Measurements from ENCODE around the gene SPRING1.

The SPRING1 gene

GRCh38 chr12:116736962-116737773 lies 701 bp downstream of the SPRING1 start:
- DNase-seq, result no peak

GRCh38 chr12:116735951-116736599 lies 1.8 kb downstream of the SPRING1 start:
- DNase-seq, result no peak

GRCh38 chr12:116735084-116735483 lies 2.8 kb downstream of the SPRING1 start:
- no peak for DNase-seq

- DNase-seq, result no peak
Observed at GRCh38 chr12:116734156-116734768, 3.6 kb downstream of the SPRING1 start.

- no peak for DNase-seq
Observed at GRCh38 chr12:116731801-116732200, 6.1 kb downstream of the SPRING1 start.

- DNase-seq, result no peak
Observed at GRCh38 chr12:116727891-116728290, 10.0 kb downstream of the SPRING1 start.

- no peak for DNase-seq
Observed at GRCh38 chr12:116727261-116727660, 10.6 kb downstream of the SPRING1 start.

GRCh38 chr12:116726694-116727093 lies 11.2 kb downstream of the SPRING1 start:
- no peak for DNase-seq

GRCh38 chr12:116722245-116722644 lies 15.6 kb downstream of the SPRING1 start:
- DNase-seq, result no peak

GRCh38 chr12:116719731-116720528 lies 17.9 kb downstream of the SPRING1 start:
- DNase-seq, result no peak

- no peak for DNase-seq
Observed at GRCh38 chr12:116718655-116719454, 19.0 kb downstream of the SPRING1 start.

GRCh38 chr12:116717466-116718437 lies 20.1 kb downstream of the SPRING1 start:
- no peak for DNase-seq

- no peak for DNase-seq
Observed at GRCh38 chr12:116714175-116714574, 23.7 kb downstream of the SPRING1 start.

- no peak for DNase-seq
Observed at GRCh38 chr12:116713527-116713926, 24.3 kb downstream of the SPRING1 start.

- DNase-seq, result no peak
Observed at GRCh38 chr12:116712458-116713303, 25.2 kb downstream of the SPRING1 start.

- no peak for DNase-seq
Observed at GRCh38 chr12:116710370-116711150, 27.3 kb downstream of the SPRING1 start.

GRCh38 chr12:116709768-116710167 lies 28.1 kb downstream of the SPRING1 start:
- DNase-seq, result no peak

GRCh38 chr12:116708826-116709756 lies 28.8 kb downstream of the SPRING1 start:
- peak; percentile 46 for DNase-seq

Measured in stimulated activated CD4-positive, alpha-beta T cell treated with anti-CD3 and anti-CD28 coated beads, Interleukin-4, amount 100 ng/mL, for 1 hour (primary cell).